Gastroesophageal sphincter (tissue), 4 donors: ENCODE results near the gene SLITRK6. TPM values are rescaled to one million over a fixed set of nuclear protein-coding genes. Genes with fewer than 3 reads are reported as not detected.

ENCODE experiments used
- ATAC-seq: fragments of 150-250 bp; one replicate; pipeline ENCODE4 v1.9.1; 2016; ENCODE audit warnings: mild to moderate bottlenecking, moderate library complexity
- H3K27ac ChIP-seq, 4 donors: fragments of 200-600 bp; sonication (generic) in 3 of 4; 1 replicate in 3 of 4; 2 replicates in 1 of 4; pipeline ENCODE4 v1.5.1; 2016 to 2019
- H3K27me3 ChIP-seq: fragments of 200-600 bp; sonication (generic); one replicate; pipeline ENCODE4 v1.5.1; 2019
- H3K36me3 ChIP-seq, 2 donors: fragments of 200-600 bp; sonication (generic); one replicate each; pipeline ENCODE4 v1.5.1; 2019; ENCODE audit warnings: control low read depth in 1 of 2
- H3K4me1 ChIP-seq, 3 donors: fragments of 200-600 bp; sonication (generic); 1 replicate in 2 of 3; 2 replicates in 1 of 3; pipeline ENCODE4 v1.5.1; 2016 to 2019; ENCODE audit warnings: control low read depth in 2 of 3
- H3K4me3 ChIP-seq, 2 donors: fragments of 200-600 bp; sonication (generic); one replicate each; pipeline ENCODE4 v1.5.1; 2019; ENCODE audit warnings: mild to moderate bottlenecking in 1 of 2, moderate library complexity in 1 of 2
- H3K9me3 ChIP-seq, 3 donors: fragments of 200-600 bp; sonication (generic); one replicate each; pipeline ENCODE4 v1.5.1; 2017 to 2019; ENCODE audit warnings: control low read depth in 2 of 3
- CTCF ChIP-seq, 4 experiments: fragments of 200-600 bp in 2 of 4; fragments of 450-650 bp in 2 of 4; sonication (generic) in 1 of 4; IDR thresholded peaks; one replicate each; pipeline ENCODE4 v1.5.1; 2017 to 2019; ENCODE audit warnings: antibody characterized with exemption in 4 of 4, mild to moderate bottlenecking in 2 of 4, moderate library complexity in 2 of 4
- EP300 ChIP-seq: sonication (generic); formaldehyde crosslinking; IDR thresholded peaks from one replicate; pipeline ENCODE4 v1.6.1; 2017; ENCODE audit warnings: antibody characterized with exemption, mild to moderate bottlenecking
- POLR2A ChIP-seq, 2 donors: fragments of 450-650 bp; IDR thresholded peaks; one replicate each; pipeline ENCODE4 v1.6.1; 2017; ENCODE audit warnings: antibody characterized with exemption in 2 of 2, mild to moderate bottlenecking in 2 of 2, moderate library complexity in 1 of 2
- POLR2AphosphoS5 ChIP-seq: sonication (generic); formaldehyde crosslinking; IDR thresholded peaks from one replicate; pipeline ENCODE4 v1.6.1; 2017; ENCODE audit warnings: antibody characterized with exemption
- WGBS, 2 donors: methylation state at CpG; one replicate each; pipeline ENCODE4 v1.1.5; 2018; ENCODE audit warnings: low coverage in 1 of 2; 5-methylcytosine and 5-hydroxymethylcytosine counted together
- total RNA-seq, 4 donors: library from RNA; depleted of rRNA; stranded (reverse); fragments of >200 nt; gene quantifications; one replicate each; pipeline ENCODE4 v1.1.0, GENCODE V29; 2016

Gene SLITRK6
- total RNA-seq, 4 donors from 2014 or later: 2.4 to 17.0 (median 6.2) TPM

GRCh38 chr13:85828094-85828684, 29.0 kb upstream of the SLITRK6 start:
- TF ChIP-seq CTCF (IDR thresholded peaks at IDR 0.05) (peak in 3 of 4 experiments; percentile 37 to 54 (median 37)), POLR2AphosphoS5 (no peak), POLR2A (IDR thresholded peaks at IDR 0.05) (no peak), EP300 (no peak)
- H3K27me3 ChIP-seq: no peaks in the 10 kb centered on the region

GRCh38 chr13:85825454-85825853, 26.2 kb upstream of the SLITRK6 start:
- H3K4me3 ChIP-seq: no peak overlapping the region
- no peak for ATAC-seq
- no peak overlapping the region for H3K27ac ChIP-seq
- no peaks in the 10 kb centered on the region for H3K27me3 ChIP-seq
- WGBS, 2 donors: 61 to 72% methylated on average over 3 of the region's 3 CpGs
- H3K4me1 ChIP-seq: no peaks in the 10 kb centered on the region
- TF ChIP-seq CTCF (IDR thresholded peaks at IDR 0.05) (no peak), POLR2A (IDR thresholded peaks at IDR 0.05) (no peak), EP300 (no peak), POLR2AphosphoS5 (no peak)
- no peaks in the 10 kb centered on the region for H3K36me3 ChIP-seq
- no peaks in the 10 kb centered on the region for H3K9me3 ChIP-seq

More at GRCh38 chr13:85828094-85828684, 29.0 kb upstream of the SLITRK6 start:
- Histone ChIP-seq H3K4me1 (no peaks in the 10 kb centered on the region), H3K4me3 (no peak overlapping the region), H3K27ac (no peak overlapping the region), H3K36me3 (no peaks in the 10 kb centered on the region), H3K9me3 (no peaks in the 10 kb centered on the region)
- no peak for ATAC-seq
- 51 to 54% methylated on average over 2 of the region's 2 CpGs for WGBS, 2 donors

- H3K4me3 ChIP-seq: no peak overlapping the region
- H3K4me1 ChIP-seq: no peaks in the 10 kb centered on the region
- H3K27ac ChIP-seq: no peak overlapping the region
- no peak for ATAC-seq
- TF ChIP-seq POLR2A (IDR thresholded peaks at IDR 0.05) (no peak), EP300 (no peak), CTCF (IDR thresholded peaks at IDR 0.05) (no peak), POLR2AphosphoS5 (no peak)
- 87 to 91% methylated on average over 4 to 7 of the region's 7 CpGs for WGBS, 2 donors
- no peaks in the 10 kb centered on the region for H3K36me3 ChIP-seq
- H3K27me3 ChIP-seq: no peaks in the 10 kb centered on the region
- H3K9me3 ChIP-seq: no peaks in the 10 kb centered on the region
These were observed 24.6 kb upstream of the SLITRK6 start for GRCh38 chr13:85823832-85824231.

DNA sequence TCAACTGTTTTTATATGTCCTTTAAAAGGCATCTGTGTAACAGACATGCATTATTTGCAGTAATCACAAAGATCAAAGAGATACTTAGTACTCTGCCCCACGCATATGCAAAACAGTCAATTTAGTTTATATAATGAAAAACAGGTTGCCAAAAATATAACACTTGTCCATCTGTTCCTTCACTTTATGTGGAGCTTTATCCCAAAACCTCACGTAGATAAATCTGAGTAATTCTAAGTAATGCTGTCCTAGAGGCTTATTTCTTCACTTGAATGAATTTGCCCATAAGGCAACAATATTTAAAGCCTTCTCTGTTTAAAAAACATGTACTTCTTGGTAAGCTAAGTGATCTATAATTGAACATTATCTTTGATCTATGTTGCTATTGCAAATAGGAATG, 20.3 kb upstream of the SLITRK6 start:
- H3K36me3 ChIP-seq: no peaks in the 10 kb centered on the region
- no peak overlapping the region for H3K4me3 ChIP-seq
- ATAC-seq: no peak
- H3K27me3 ChIP-seq: no peaks in the 10 kb centered on the region
- H3K27ac ChIP-seq: no peak overlapping the region
- 83 to 94% methylated on average over 2 of the region's 2 CpGs for WGBS, 2 donors
- no peaks in the 10 kb centered on the region for H3K9me3 ChIP-seq
- TF ChIP-seq POLR2AphosphoS5 (no peak), POLR2A (IDR thresholded peaks at IDR 0.05) (no peak), EP300 (no peak), CTCF (IDR thresholded peaks at IDR 0.05) (no peak)
- H3K4me1 ChIP-seq: no peaks in the 10 kb centered on the region

- Histone ChIP-seq H3K9me3 (no peaks in the 10 kb centered on the region), H3K4me1 (no peaks in the 10 kb centered on the region), H3K4me3 (no peak overlapping the region), H3K27me3 (no peaks in the 10 kb centered on the region), H3K27ac (no peak overlapping the region), H3K36me3 (no peaks in the 10 kb centered on the region)
- ATAC-seq: no peak
- TF ChIP-seq CTCF (IDR thresholded peaks at IDR 0.05) (no peak), EP300 (no peak), POLR2AphosphoS5 (no peak), POLR2A (IDR thresholded peaks at IDR 0.05) (no peak)
These were observed 17.2 kb upstream of the SLITRK6 start for GRCh38 chr13:85816413-85816812.
